CD4-positive, alpha-beta T cell (primary cell): ENCODE data around the gene CCSER2. TPM values are rescaled to one million over a fixed set of nuclear protein-coding genes. Genes with fewer than 3 reads are reported as not detected.

Source experiments
- ATAC-seq: fragments of 200-7000 bp; cut with Tn5 transposase; one replicate; pipeline ENCODE4 v1.10.0; 2022; ENCODE audit warnings: mild to moderate bottlenecking; ENCODE audit not compliant: poor library complexity
- CTCF ChIA-PET: fragments of 350-600 bp; sonication (Branson Sonifier 250); formaldehyde crosslinking; loops from one replicate; lab custom pipeline; 2021; ENCODE audit warnings: antibody characterized with exemption, inconsistent platforms; lab: Charles Lee
- POLR2A ChIA-PET: fragments of 350-600 bp; sonication (Branson Sonifier 250); formaldehyde crosslinking; loops from one replicate; lab custom pipeline; 2021; ENCODE audit warnings: antibody characterized with exemption, inconsistent platforms; lab: Charles Lee
- DNase-seq, 14 experiments: peaks; one replicate each; pipeline ENCODE4 v3.0.0-alpha.2; 2013 to 2020; ENCODE audit warnings: mixed read lengths in 2 of 14
- H3K27ac ChIP-seq, 2 donors: one replicate each; pipeline versions ENCODE4 v1.5.1 to v1.7.0; 2013; ENCODE audit warnings: low read length in 2 of 2, low read depth in 1 of 2, mild to moderate bottlenecking in 1 of 2
- H3K27me3 ChIP-seq, 2 experiments: 1 replicate in 1 of 2; 2 replicates in 1 of 2; pipeline versions ENCODE4 v1.6.1 to v1.7.0; 2013; ENCODE audit warnings: low read length in 2 of 2, control low read depth in 1 of 2, mild to moderate bottlenecking in 1 of 2, moderate library complexity in 1 of 2; ENCODE audit not compliant: insufficient read depth in 2 of 2, control insufficient read depth in 1 of 2
- H3K36me3 ChIP-seq: one replicate; pipeline ENCODE4 v1.6.1; 2013; ENCODE audit warnings: low read length, control low read depth; ENCODE audit not compliant: insufficient read depth
- H3K4me1 ChIP-seq: one replicate; pipeline ENCODE4 v1.6.1; 2013; ENCODE audit warnings: low read length, control low read depth; ENCODE audit not compliant: insufficient read depth
- H3K4me3 ChIP-seq: one replicate; pipeline ENCODE4 v1.5.1; 2013; ENCODE audit warnings: mild to moderate bottlenecking, low read length, moderate library complexity
- H3K9me3 ChIP-seq, 2 experiments: 1 replicate in 1 of 2; 2 replicates in 1 of 2; pipeline versions ENCODE4 v1.6.1 to v1.7.0; 2013; ENCODE audit warnings: low read length in 2 of 2, mild to moderate bottlenecking in 2 of 2, control low read depth in 1 of 2, moderate library complexity in 1 of 2; ENCODE audit not compliant: control insufficient read depth in 1 of 2, insufficient read depth in 1 of 2
- H3K27ac Mint-ChIP-seq: one replicate; pipeline ENCODE4 v1.8.0; 2020; ENCODE audit warnings: mixed read lengths
- H3K27me3 Mint-ChIP-seq: one replicate; pipeline ENCODE4 v1.8.0; 2021; ENCODE audit warnings: mixed read lengths
- H3K36me3 Mint-ChIP-seq: one replicate; pipeline ENCODE4 v1.8.0; 2021; ENCODE audit warnings: low read depth, mixed read lengths
- H3K4me1 Mint-ChIP-seq: one replicate; pipeline ENCODE4 v1.8.0; 2021; ENCODE audit warnings: low read depth, mixed read lengths
- H3K4me3 Mint-ChIP-seq: one replicate; pipeline ENCODE4 v1.8.0; 2020; ENCODE audit warnings: mild to moderate bottlenecking, mixed read lengths
- H3K9me3 Mint-ChIP-seq: one replicate; pipeline ENCODE4 v1.8.0; 2020; ENCODE audit warnings: mixed read lengths
- intact Hi-C, 2 experiments: fragments of 100-400 bp; cut with DNase I in 1 of 2; cut with micrococcal nuclease in 1 of 2; formaldehyde crosslinking; loops; one replicate each; pipeline versions ENCODE4 v1.15.1 to v1.9.0; 2023 to 2025; cut with DNase I, micrococcal nuclease
- total RNA-seq, 174 experiments: library from RNA in 2 of 174; stranded (reverse) in 2 of 174; gene quantifications; one replicate each; pipeline ENCODE4 v1.2.3 and lab custom pipeline; 2021 to 2026
- TF ChIP-seq, protein P1 (sequence below): fragments of 200-600 bp; IDR thresholded peaks from one replicate; pipeline ENCODE4 v1.8.0; 2022; ENCODE audit warnings: antibody characterized with exemption, mild to moderate bottlenecking

The CCSER2 gene
- total RNA-seq, 2 experiments from 2014 or later: 134 to 148 TPM

DNA sequence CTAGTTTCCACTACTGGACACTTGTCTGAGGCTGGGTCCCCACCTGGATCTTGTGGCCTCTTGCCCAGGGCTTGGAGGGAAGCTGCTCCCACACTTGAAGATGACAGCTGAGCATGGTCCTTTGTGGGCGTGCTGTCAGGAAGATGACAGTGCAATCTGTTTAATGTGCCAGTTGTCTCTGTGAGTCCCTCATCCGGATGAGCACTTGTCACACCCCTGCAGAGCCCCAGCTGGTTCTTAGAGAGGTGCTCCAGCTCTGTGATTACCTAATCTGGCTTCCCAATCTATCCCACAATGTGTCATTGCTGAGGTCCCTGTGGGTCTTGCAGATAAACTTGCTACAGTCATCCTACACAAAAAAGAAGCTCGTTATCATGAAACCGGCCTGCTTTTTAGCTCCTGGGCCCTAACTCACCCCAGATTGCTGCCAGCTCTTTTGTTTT is 34.8 kb upstream of the CCSER2 start:
- Histone ChIP-seq H3K4me3 (no peak overlapping the region), H3K36me3 (no peaks in the 10 kb centered on the region), H3K27ac (no peak overlapping the region), H3K9me3 (no peaks in the 10 kb centered on the region), H3K4me1 (no peaks in the 10 kb centered on the region), H3K27me3 (no peaks in the 10 kb centered on the region)
- H3K9me3 Mint-ChIP-seq: no peaks in the 10 kb centered on the region
- intact Hi-C loops: no loop called here
- ChIA-PET CTCF (no interaction called here), POLR2A (no interaction called here)
- peaks cover 7% of the 10 kb centered on the region for H3K4me1 Mint-ChIP-seq
- H3K27ac Mint-ChIP-seq: no peak overlapping the region
- no peaks in the 10 kb centered on the region for H3K27me3 Mint-ChIP-seq
- ATAC-seq (no peak), DNase-seq (no peak)
- TF ChIP-seq, protein P1, sequence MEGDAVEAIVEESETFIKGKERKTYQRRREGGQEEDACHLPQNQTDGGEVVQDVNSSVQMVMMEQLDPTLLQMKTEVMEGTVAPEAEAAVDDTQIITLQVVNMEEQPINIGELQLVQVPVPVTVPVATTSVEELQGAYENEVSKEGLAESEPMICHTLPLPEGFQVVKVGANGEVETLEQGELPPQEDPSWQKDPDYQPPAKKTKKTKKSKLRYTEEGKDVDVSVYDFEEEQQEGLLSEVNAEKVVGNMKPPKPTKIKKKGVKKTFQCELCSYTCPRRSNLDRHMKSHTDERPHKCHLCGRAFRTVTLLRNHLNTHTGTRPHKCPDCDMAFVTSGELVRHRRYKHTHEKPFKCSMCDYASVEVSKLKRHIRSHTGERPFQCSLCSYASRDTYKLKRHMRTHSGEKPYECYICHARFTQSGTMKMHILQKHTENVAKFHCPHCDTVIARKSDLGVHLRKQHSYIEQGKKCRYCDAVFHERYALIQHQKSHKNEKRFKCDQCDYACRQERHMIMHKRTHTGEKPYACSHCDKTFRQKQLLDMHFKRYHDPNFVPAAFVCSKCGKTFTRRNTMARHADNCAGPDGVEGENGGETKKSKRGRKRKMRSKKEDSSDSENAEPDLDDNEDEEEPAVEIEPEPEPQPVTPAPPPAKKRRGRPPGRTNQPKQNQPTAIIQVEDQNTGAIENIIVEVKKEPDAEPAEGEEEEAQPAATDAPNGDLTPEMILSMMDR: no peak
- no peak overlapping the region for H3K4me3 Mint-ChIP-seq
- H3K36me3 Mint-ChIP-seq: no peaks in the 10 kb centered on the region

DNA sequence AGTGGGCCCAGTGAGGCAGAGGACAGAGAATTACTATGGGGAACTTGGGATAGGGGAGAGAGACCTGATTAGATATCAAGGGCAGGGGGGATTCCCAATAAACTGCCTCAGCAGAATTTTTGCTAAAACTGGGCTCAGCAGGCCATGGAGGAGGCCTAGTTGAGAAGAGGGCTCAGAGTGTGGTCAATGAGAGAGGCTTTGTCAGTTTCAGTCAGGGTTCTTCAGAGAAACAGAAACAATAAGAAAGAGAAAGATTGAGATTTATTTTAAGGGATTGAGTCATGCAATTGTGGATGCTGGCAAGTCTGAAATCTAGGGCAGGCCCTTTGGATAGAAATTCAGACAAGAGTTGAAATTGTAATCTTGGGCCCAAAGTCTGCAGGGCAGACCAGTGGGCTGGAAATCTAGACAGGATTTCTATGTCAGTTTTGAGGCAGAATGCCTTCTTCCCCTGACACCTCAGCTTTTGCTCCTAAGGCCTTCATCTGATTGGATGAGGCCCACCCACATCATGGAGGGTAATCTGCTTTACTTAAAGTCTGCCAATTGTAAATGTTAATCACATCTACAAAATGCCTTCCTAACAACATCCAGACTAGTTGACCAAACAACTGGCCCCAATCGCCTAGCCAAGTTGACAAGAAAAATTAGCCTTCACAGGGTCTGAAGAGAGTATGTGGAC is 33.5 kb upstream of the CCSER2 start:
- intact Hi-C loops: no loop called here
- no peaks in the 10 kb centered on the region for H3K9me3 ChIP-seq
- no peaks in the 10 kb centered on the region for H3K4me1 ChIP-seq
- no peak overlapping the region for H3K27ac Mint-ChIP-seq
- POLR2A ChIA-PET: no interaction called here
- H3K4me3 Mint-ChIP-seq: no peak overlapping the region
- H3K9me3 Mint-ChIP-seq: no peaks in the 10 kb centered on the region
- no peaks in the 10 kb centered on the region for H3K36me3 Mint-ChIP-seq
- CTCF ChIA-PET: no interaction called here
- no peak overlapping the region for H3K4me3 ChIP-seq
- no peak for ATAC-seq
- H3K36me3 ChIP-seq: no peaks in the 10 kb centered on the region
- H3K27ac ChIP-seq: no peak overlapping the region
- DNase-seq: no peak
- TF ChIP-seq, protein P1: no peak
- no peaks in the 10 kb centered on the region for H3K27me3 ChIP-seq
- no peaks in the 10 kb centered on the region for H3K27me3 Mint-ChIP-seq
- peaks cover 7% of the 10 kb centered on the region for H3K4me1 Mint-ChIP-seq

DNA sequence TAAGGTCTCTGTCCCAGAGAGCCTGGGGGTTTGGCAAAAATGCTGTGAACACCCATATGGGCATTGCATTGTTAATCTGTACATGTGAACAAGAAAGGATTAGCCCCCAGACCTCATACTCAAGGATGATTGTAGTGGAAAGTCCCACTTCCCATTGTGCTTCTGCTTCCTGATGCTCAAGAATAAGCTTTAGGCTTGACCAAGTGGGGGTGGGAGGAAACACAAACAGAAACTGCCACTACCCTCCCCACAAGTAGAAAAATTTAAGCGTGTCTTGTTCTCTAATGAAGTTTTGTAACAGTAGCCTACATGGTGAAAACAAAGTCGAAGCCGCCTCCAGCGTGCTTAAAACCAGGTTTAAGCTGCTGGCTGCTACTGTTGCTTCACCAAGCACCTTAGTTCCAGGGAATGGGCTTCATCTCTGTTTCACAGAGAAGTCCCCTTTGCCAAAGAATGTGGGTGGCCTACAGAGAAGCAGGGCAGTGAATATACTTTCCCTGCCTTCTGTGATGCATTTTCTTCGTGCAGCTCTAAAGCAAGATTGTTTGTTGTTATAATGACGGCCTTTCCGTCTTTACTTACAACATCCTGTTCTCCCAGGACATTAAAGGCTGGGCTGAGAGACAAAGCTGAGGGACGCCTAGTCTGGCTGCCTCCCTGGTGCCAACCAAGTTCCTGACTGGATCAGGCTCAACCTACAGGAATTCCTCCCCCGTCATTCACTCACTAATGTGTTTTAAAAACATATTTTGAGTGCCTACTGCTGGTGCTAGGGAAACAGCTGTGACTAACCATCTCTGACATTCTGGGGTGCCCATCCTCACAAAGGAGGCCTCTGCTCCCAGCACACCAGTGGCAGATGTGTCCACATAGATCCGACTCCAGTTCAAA is 32.1 kb upstream of the CCSER2 start:
- no peaks in the 10 kb centered on the region for H3K9me3 ChIP-seq
- ATAC-seq: no peak
- H3K27me3 ChIP-seq: no peaks in the 10 kb centered on the region
- no peak overlapping the region for H3K27ac ChIP-seq
- TF ChIP-seq, protein P1: no peak
- no peaks in the 10 kb centered on the region for H3K9me3 Mint-ChIP-seq
- DNase-seq: no peak
- H3K4me3 ChIP-seq: no peak overlapping the region
- ChIA-PET CTCF (no interaction called here), POLR2A (no interaction called here)
- H3K36me3 Mint-ChIP-seq: no peaks in the 10 kb centered on the region
- H3K4me1 ChIP-seq: no peaks in the 10 kb centered on the region
- H3K27me3 Mint-ChIP-seq: no peaks in the 10 kb centered on the region
- no peak overlapping the region for H3K4me3 Mint-ChIP-seq
- H3K27ac Mint-ChIP-seq: no peak overlapping the region
- intact Hi-C loops: no loop called here
- H3K36me3 ChIP-seq: no peaks in the 10 kb centered on the region
- H3K4me1 Mint-ChIP-seq: peaks cover 7% of the 10 kb centered on the region
